DMS 273 (cell line): Measurements from ENCODE around the gene VPS72.
A peak's percentile ranks its signal among the peaks of the same experiment; 100 is the strongest.

Experiments used
- DNase-seq: peaks from one replicate; lab custom pipeline; 2025; ENCODE audit not compliant: unreplicated experiment; lab: John Stamatoyannopoulos, UW

The VPS72 gene

DNA sequence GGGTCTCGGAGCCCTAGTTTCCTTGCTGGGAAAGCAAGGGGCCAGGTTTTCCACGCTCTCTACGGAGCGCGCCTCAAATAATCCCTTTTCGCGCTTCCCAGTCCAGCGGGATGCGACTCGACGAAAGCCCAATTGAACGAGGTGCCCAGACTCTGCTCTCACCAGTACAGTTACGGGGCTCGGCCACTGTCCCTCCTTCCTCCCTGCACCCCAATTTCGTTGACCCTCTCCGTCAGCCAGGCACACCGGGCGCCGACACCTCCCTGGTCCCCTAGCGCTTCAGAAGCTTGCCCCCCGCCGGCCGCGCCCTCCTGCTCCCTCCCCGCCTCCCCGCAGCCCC is 44.0 kb downstream of the VPS72 start:
- peak; percentile 97 for DNase-seq

GRCh38 chr1:151145304-151146071 is 44.5 kb downstream of the VPS72 start:
- DNase-seq: peak; percentile 97

GRCh38 chr1:151144474-151145303 is 45.3 kb downstream of the VPS72 start:
- no peak for DNase-seq

- DNase-seq: peak; percentile 94
Observed at GRCh38 chr1:151143986-151144385, 46.0 kb downstream of the VPS72 start.

- DNase-seq: peak; percentile 94
Observed at GRCh38 chr1:151143057-151143435, 47.0 kb downstream of the VPS72 start.

GRCh38 chr1:151142411-151143056 is 47.5 kb downstream of the VPS72 start:
- peak; percentile 96 for DNase-seq

GRCh38 chr1:151137789-151138188 is 52.2 kb downstream of the VPS72 start:
- no peak for DNase-seq

GRCh38 chr1:151135433-151136385 is 54.3 kb downstream of the VPS72 start:
- DNase-seq: no peak

DNA sequence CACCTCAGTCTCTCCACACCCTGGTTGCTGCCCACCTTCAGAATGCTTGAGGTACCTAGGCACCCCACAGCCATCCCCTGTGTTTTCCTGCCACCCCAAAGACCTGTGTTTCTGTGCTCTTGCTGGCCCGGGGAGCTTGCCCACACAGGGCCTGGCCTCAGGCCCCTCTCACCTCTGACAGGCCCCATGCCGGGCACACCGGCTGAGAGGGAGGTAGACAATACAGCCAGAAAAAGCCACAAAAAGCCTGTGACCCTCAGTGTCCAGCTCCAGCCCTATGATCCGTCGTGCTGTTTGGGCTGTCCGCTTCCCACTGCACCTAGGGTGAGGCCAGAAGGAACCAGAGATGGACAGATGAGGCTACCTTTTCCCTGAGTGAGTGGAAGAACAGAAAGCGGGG is 55.0 kb downstream of the VPS72 start:
- no peak for DNase-seq

DNA sequence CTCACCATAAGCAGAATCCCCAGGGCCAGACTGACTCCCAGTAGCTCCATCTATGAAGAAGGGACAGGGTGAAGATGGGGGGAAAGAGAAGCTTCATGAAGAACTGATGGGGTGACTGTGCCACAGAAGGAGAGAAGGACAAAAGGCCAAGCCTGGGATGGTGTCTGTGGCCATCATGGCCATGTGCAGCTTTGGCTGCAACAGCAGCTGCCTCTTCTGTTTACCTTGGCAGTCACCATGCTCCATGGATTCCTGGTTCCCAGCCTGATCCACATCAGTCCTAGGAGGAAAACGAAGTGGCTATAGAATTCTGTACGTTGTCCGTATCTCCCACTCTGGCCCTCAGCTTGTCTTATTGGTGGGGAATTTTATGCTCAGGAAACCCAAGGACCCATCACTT is 55.6 kb downstream of the VPS72 start:
- peak; percentile 93 for DNase-seq

- DNase-seq: no peak
Observed at GRCh38 chr1:151133018-151133806, 56.8 kb downstream of the VPS72 start.

DNA sequence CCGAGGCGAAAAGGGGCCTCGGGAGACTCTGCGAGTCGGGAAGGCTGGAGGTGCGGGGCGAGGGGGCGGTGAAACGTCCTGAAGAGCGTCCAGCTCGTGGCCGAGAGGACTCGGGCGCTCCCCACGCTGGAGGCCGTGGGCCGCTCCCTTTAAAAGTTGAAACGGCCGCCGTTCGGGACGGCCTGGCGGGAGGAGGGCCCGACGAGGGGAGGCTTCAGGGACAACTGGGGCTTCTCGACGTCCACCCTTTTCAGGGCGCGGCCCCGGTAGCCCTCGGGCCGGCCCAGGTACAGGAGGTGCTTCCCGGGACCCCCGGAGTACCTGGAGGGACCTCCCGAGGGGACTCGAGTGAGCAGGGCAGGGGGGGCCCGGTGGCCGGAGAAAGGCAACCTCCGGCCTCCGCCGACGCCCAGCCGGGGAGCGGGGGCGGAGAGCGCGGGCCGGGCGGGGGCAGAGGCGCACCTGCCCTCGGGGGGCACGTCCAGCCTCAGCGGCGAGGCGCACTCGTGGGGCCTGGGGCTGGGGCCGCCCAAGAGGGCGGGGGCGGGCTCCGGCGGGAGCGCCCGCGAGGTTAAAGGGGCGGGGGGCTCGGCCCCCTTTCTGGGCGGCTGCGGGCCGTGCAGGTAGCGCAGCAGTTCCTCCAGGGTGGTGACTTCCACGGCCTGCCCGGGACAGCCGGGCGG is 57.5 kb downstream of the VPS72 start:
- DNase-seq: no peak

DNA sequence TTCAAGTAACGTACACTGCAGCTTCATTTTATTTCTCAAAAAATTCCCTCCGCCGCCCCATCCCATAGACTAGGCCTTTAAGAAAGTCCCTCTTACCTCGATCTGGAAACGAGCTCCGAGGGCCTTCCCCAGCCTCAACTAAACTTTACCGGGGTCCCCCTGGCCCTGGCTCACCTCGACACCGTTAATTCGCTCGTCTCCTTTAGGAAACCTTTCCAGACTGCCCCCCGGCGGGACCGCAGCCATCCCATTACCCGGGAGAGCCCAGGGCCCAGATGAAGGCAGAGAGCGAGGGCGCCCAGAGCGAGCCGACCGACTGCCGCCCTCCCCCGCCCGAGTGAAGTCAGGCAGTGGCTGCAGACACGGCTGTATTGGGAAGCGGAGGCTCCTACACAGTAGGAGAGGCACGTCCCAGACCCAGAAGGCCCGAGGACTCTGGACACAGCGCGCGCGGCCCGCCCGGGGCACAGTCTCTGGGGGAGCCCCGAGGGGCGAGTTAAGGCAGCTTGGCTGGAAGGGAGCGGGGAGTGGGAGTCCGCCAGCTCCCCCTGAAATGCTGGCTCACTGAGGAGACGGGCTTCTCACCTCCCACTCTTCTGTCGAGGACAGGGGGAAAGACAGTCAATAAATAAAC is 58.2 kb downstream of the VPS72 start:
- DNase-seq: no peak

GRCh38 chr1:151130987-151131586 is 58.9 kb downstream of the VPS72 start:
- DNase-seq: no peak

GRCh38 chr1:151128800-151129199 is 61.2 kb downstream of the VPS72 start:
- DNase-seq: no peak
